ENCODE results near the gene ADAM21.
"Not testable (repeated sequence)": the region's sequence is repeated elsewhere in the genome, so short reads cannot be mapped to it uniquely, and the experiment has no call there.

Gene ADAM21

GRCh38 chr14:70477356-70478105 lies 25.6 kb downstream of the ADAM21 start:
- not testable (repeated sequence) for DNase-seq

GRCh38 chr14:70489579-70490200 lies 37.7 kb downstream of the ADAM21 start:
- no peak for DNase-seq

DNA sequence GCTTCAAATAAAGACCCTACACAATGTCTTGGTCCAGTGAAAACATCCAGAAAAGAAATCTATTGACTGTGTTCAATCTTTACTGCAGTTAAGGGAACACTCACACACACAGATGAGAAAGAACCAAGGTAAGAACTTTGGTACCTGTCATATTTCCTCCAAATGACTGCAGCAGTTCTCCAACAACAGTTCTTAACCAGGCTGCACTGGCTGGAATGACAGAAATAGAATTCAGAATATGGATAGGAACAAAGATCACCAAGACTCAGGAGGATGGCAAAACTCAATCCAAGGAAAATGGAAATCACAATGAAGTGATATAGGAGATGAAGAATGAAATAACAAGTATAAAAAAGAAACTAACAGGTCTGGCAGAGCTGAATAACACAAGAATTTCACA lies 46.2 kb downstream of the ADAM21 start:
- DNase-seq = no peak
